Measurements from ENCODE around the gene SIX6. TPM values are rescaled to one million over a fixed set of nuclear protein-coding genes. Genes with fewer than 3 reads are reported as not detected.

The SIX6 gene
- total RNA-seq, 1 donor from 2014 or later, result not detected

DNA sequence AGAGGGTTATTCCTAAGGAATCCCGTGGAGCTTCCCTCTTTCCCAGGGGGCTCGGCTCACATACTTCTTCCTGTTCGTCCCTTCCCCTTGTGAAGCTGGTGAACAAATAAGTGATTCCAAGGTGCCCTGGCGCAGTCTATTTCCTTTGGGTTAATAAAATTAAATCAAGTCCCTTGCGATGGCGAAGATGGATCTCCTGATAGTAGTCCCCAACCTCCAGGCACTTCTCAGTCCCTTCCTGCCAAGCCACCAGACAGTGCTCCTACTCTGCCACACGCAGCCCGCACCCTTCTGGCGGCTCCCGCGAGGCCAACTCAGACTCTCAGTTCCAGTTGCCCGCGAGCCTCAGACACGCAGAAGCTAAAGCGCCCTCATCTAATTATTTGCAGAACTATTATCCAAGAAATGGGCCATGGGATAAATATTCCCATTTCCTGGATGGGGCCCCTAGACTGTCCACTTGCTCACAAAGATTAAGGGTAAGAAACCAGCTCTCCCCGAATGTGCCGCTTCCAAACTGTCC, 2.4 kb upstream of the SIX6 start:
- no peak overlapping the region for H3K27ac Mint-ChIP-seq
- TF ChIP-seq, protein P1, sequence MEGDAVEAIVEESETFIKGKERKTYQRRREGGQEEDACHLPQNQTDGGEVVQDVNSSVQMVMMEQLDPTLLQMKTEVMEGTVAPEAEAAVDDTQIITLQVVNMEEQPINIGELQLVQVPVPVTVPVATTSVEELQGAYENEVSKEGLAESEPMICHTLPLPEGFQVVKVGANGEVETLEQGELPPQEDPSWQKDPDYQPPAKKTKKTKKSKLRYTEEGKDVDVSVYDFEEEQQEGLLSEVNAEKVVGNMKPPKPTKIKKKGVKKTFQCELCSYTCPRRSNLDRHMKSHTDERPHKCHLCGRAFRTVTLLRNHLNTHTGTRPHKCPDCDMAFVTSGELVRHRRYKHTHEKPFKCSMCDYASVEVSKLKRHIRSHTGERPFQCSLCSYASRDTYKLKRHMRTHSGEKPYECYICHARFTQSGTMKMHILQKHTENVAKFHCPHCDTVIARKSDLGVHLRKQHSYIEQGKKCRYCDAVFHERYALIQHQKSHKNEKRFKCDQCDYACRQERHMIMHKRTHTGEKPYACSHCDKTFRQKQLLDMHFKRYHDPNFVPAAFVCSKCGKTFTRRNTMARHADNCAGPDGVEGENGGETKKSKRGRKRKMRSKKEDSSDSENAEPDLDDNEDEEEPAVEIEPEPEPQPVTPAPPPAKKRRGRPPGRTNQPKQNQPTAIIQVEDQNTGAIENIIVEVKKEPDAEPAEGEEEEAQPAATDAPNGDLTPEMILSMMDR (conservative IDR thresholded peaks at IDR 0.05), result no peak
- peaks cover 99% of the 10 kb centered on the region for H3K27me3 Mint-ChIP-seq
- H3K4me1 Mint-ChIP-seq (ENCODE audit: unreplicated experiment), result peaks cover 3% of the 10 kb centered on the region
- DNase-seq (ENCODE audit: extremely low spot score, unreplicated experiment), result no peak
- H3K9me3 Mint-ChIP-seq, result no peaks in the 10 kb centered on the region
- H3K4me3 Mint-ChIP-seq, result no peak overlapping the region
- H3K36me3 Mint-ChIP-seq, result no peaks in the 10 kb centered on the region

DNA sequence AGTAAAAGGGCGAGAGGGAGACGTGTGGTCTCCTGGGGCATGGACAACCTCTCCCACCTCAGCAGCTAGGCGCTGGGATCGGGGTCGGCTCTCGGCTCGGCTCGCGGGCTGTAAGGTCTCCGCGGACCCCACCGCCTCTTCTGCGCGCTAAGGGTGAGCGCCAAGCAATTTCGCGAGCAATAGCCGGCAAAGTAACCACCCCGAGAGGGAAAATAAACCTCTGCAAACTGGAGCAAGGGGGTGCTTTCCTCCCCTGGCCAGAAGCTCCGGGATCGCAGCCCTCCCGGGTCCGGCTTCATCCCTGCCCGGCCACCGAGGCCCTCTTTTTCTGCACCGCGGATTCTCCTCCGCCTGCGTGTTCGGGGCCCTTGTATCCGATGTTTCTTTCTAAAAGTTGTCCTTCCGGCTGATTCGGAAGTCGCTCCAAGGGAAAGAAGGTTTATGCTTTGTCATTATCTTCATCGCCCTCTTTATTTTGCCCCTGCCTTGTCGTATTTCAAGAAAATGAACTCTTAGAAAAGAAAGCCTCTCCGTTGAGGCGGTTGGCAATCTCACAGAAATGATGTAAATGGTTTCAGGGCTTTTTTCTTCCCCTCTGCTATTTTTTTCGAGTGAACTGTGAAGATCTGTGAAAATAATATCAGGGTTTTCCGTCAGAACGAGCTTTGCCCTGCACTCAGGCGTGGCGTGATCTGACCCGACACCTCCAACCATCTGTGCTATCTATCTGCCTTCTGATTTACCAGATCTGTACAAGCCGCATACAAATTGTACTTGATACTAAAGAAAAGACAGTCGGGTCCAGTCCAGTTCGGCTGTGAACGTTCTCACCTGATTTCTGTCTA, 1.7 kb upstream of the SIX6 start:
- no peak overlapping the region for H3K27ac Mint-ChIP-seq
- H3K9me3 Mint-ChIP-seq, result no peaks in the 10 kb centered on the region
- H3K4me3 Mint-ChIP-seq, result peak overlapping the region; percentile 58
- DNase-seq (ENCODE audit: extremely low spot score, unreplicated experiment), result no peak
- H3K36me3 Mint-ChIP-seq, result no peaks in the 10 kb centered on the region
- TF ChIP-seq, protein P1 (conservative IDR thresholded peaks at IDR 0.05), result no peak
- peaks cover 99% of the 10 kb centered on the region for H3K27me3 Mint-ChIP-seq
- peaks cover 3% of the 10 kb centered on the region for H3K4me1 Mint-ChIP-seq (ENCODE audit: unreplicated experiment)

DNA sequence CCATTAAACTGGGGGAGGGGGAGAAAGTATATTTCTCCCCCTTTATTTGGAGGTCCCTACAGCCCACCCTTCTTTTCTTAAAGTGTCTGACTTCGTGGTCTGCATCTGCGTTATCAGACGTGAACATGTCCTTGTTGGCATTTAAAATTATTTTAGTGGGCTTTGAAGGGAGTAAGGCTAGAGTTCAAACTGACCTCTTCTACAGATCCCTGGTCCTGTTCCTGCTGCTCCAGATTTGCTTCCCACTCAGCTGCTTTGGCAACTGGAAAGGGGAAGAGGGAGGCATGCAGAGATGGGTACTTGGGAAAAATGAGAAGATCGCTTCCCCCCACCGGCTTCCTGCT, 611 bp upstream of the SIX6 start:
- no peaks in the 10 kb centered on the region for H3K36me3 Mint-ChIP-seq
- TF ChIP-seq, protein P1 (conservative IDR thresholded peaks at IDR 0.05), result no peak
- peaks cover 3% of the 10 kb centered on the region for H3K4me1 Mint-ChIP-seq (ENCODE audit: unreplicated experiment)
- H3K27ac Mint-ChIP-seq, result no peak overlapping the region
- H3K9me3 Mint-ChIP-seq, result no peaks in the 10 kb centered on the region
- DNase-seq (ENCODE audit: extremely low spot score, unreplicated experiment), result no peak
- H3K4me3 Mint-ChIP-seq, result peak overlapping the region; percentile 51
- peaks cover 99% of the 10 kb centered on the region for H3K27me3 Mint-ChIP-seq

DNA sequence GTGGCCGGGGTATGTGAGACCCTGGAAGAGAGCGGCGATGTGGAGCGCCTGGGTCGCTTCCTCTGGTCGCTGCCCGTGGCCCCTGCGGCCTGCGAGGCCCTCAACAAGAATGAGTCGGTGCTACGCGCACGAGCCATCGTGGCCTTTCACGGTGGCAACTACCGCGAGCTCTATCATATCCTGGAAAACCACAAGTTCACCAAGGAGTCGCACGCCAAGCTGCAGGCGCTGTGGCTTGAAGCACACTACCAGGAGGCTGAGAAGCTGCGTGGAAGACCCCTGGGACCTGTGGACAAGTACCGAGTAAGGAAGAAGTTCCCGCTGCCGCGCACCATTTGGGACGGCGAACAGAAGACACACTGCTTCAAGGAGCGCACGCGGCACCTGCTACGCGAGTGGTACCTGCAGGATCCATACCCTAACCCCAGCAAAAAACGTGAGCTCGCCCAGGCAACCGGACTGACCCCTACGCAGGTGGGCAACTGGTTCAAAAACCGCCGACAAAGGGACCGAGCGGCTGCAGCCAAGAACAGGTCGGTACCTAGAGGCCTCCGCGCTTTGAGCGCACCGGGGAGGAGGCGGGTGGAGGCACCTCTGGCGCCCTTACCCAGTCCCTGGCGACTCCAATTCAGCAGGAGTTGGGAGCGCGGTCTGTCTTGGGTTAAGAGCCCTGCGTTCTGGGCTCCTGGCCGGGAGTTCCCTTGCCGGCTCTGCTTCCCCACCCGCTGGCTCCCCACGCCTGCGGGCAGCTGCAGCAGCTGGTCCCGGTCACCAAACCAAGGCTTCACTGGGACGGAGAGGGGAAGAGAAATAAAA, 700 bp downstream of the SIX6 start:
- Mint-ChIP-seq H3K4me1 (ENCODE audit: unreplicated experiment) (peaks cover 3% of the 10 kb centered on the region), H3K27me3 (peaks cover 99% of the 10 kb centered on the region), H3K4me3 (peak overlapping the region; percentile 54), H3K27ac (no peak overlapping the region), H3K36me3 (peaks cover 3% of the 10 kb centered on the region), H3K9me3 (no peaks in the 10 kb centered on the region)
- no peak for DNase-seq (ENCODE audit: extremely low spot score, unreplicated experiment)
- TF ChIP-seq, protein P1 (conservative IDR thresholded peaks at IDR 0.05), result no peak

DNA sequence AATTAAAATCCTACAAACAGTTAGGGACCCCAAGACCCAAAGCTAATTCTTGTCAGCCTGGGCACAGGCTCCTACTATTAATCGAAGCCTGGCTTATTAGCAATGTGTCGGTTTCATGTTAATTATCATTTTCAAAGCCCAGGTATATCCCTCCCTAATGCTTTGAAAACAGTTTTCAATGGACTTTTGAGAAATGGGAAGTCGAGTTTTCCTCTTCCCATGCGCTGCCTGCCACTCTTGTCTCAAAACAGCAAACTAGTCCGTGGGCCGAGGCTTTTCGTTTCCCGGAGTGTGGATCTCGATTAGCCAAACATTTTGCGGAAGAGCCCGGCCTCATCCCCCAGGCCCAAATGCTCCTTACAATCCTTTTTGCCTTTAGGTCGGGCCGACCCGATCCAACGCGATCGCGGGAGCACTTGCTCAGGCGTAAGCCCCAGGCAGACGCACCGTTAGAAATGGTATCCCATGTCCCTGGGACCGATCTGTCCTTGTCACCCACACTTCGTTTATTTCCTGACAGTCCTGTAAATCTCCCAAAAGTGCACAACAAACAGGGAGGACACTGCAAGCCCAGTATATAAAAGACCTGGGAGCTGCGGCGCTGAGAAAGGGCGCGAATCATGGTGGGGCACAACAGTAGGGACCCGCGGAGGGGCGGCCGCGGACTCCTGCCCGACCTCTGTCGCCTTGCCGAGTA, 1.5 kb downstream of the SIX6 start:
- no peak overlapping the region for H3K4me3 Mint-ChIP-seq
- H3K27ac Mint-ChIP-seq, result no peak overlapping the region
- H3K9me3 Mint-ChIP-seq, result no peaks in the 10 kb centered on the region
- TF ChIP-seq, protein P1 (conservative IDR thresholded peaks at IDR 0.05), result no peak
- DNase-seq (ENCODE audit: extremely low spot score, unreplicated experiment), result no peak
- peaks cover 3% of the 10 kb centered on the region for H3K36me3 Mint-ChIP-seq
- H3K4me1 Mint-ChIP-seq (ENCODE audit: unreplicated experiment), result peaks cover 3% of the 10 kb centered on the region
- H3K27me3 Mint-ChIP-seq, result peaks cover 95% of the 10 kb centered on the region

Data from type B pancreatic cell (in vitro differentiated cells).